NCI-H226 (cell line): ENCODE measurements around the gene KRT2.

ENCODE experiments used
- DNase-seq: peaks from one replicate; pipeline ENCODE4 v3.0.0-alpha.2; 2015

Gene KRT2

GRCh38 chr12:52636592-52637258, 15.3 kb downstream of the KRT2 start:
- DNase-seq: no peak

GRCh38 chr12:52636189-52636588, 15.8 kb downstream of the KRT2 start:
- DNase-seq: no peak

- no peak for DNase-seq
Measured at GRCh38 chr12:52634266-52635056, 17.6 kb downstream of the KRT2 start.

GRCh38 chr12:52633383-52633782, 18.6 kb downstream of the KRT2 start:
- DNase-seq: no peak

- DNase-seq: no peak
Measured at GRCh38 chr12:52632656-52633055, 19.4 kb downstream of the KRT2 start.

- no peak for DNase-seq
Measured at GRCh38 chr12:52631676-52632459, 20.1 kb downstream of the KRT2 start.

GRCh38 chr12:52631264-52631663, 20.7 kb downstream of the KRT2 start:
- DNase-seq: no peak

GRCh38 chr12:52630599-52631200, 21.3 kb downstream of the KRT2 start:
- DNase-seq: no peak

- no peak for DNase-seq
Measured at GRCh38 chr12:52630008-52630500, 22.0 kb downstream of the KRT2 start.

GRCh38 chr12:52629281-52630007, 22.6 kb downstream of the KRT2 start:
- no peak for DNase-seq

GRCh38 chr12:52628841-52629240, 23.2 kb downstream of the KRT2 start:
- no peak for DNase-seq

- no peak for DNase-seq
Measured at GRCh38 chr12:52628111-52628507, 23.9 kb downstream of the KRT2 start.

- no peak for DNase-seq
Measured at GRCh38 chr12:52627395-52628110, 24.5 kb downstream of the KRT2 start.

GRCh38 chr12:52622349-52622748, 29.7 kb downstream of the KRT2 start:
- no peak for DNase-seq

GRCh38 chr12:52618866-52619265, 33.1 kb downstream of the KRT2 start:
- DNase-seq: no peak

- DNase-seq: no peak
Measured at GRCh38 chr12:52618216-52618615, 33.8 kb downstream of the KRT2 start, which contains the start of gene KRT73. Gene KRT73 (minus strand): TSS chr12:52618559. CDS start chr12:52618524, 35 bp downstream.

GRCh38 chr12:52617403-52617785, 34.6 kb downstream of the KRT2 start:
- DNase-seq: no peak

GRCh38 chr12:52616680-52617402, 35.2 kb downstream of the KRT2 start:
- no peak for DNase-seq

GRCh38 chr12:52615912-52616311, 36.1 kb downstream of the KRT2 start:
- DNase-seq: no peak

GRCh38 chr12:52615208-52615868, 36.7 kb downstream of the KRT2 start:
- peak; percentile 55 for DNase-seq
